GM12875 (cell line): ENCODE results near the gene ZHX3.

Experiments used
- H3K4me3 ChIP-seq: one replicate; pipeline ENCODE4 v1.5.1; 2011; ENCODE audit warnings: low read depth, low read length, control low read depth
- CTCF ChIP-seq: IDR thresholded peaks from 2 replicates; pipeline ENCODE4 v1.5.1; 2011; ENCODE audit warnings: low read depth, mild to moderate bottlenecking, control low read depth, inconsistent platforms, low read length, moderate library complexity, borderline replicate concordance; ENCODE audit not compliant: insufficient read depth

Gene ZHX3

GRCh38 chr20:41172296-41173140 lies 145.0 kb downstream of the ZHX3 start:
- no peak for TF ChIP-seq CTCF
- H3K4me3 ChIP-seq = no peak overlapping the region

DNA sequence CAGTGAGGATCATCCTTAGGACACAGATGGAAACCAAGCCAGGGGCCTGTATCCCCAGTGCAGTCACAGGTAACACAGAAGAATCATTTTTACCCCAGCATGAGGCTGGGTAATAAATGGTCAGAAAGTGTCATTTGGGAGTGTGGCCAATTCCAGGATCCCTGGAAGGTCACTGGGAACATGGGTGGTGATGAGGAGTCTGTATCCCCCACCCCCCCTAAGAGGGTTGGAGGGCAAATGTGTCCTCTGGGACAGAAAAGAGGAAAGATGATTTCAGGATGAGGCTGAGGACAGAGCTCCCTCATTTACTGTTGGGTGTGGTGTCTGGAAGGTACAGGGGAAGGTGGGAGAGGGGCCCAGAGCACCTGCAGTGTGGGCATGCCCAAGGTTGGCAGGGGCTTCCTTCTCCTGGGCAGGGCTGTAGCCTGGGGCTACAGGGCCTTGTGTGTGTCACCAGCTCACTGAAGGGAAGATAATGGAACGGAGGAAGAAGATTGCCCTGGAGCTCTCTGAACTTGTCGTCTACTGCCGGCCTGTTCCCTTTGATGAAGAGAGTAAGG lies 145.7 kb downstream of the ZHX3 start:
- TF ChIP-seq CTCF = no peak
- no peak overlapping the region for H3K4me3 ChIP-seq

GRCh38 chr20:41170386-41171105 lies 147.0 kb downstream of the ZHX3 start:
- no peak overlapping the region for H3K4me3 ChIP-seq
- no peak for TF ChIP-seq CTCF

DNA sequence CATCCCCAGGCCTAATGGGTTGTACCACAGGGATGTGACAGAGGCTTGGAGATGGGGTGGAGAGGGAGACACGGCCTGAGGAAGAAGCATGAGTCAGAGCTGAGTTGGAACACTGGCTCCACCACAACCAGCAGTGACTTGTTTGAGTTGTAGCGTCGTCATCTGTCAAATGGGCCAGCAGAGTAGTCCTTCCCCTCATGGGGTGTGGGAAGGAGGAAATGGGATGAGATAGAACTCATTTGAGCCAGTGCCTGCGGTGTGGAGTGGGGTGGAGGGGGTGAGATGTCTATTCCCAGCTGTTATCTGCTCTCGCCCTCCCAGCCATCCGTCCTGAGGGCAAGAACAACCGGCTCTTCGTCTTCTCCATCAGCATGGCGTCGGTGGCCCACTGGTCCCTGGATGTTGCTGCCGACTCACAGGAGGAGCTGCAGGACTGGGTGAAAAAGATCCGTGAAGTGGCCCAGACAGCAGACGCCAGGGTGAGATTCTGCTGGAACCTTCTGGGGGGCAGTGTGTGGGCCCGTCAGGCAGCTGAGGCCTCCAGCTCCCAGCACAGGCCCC lies 147.7 kb downstream of the ZHX3 start:
- TF ChIP-seq CTCF = no peak
- H3K4me3 ChIP-seq = no peak overlapping the region

- TF ChIP-seq CTCF = no peak
- no peak overlapping the region for H3K4me3 ChIP-seq
Observed at GRCh38 chr20:41169162-41169690, 148.3 kb downstream of the ZHX3 start.

DNA sequence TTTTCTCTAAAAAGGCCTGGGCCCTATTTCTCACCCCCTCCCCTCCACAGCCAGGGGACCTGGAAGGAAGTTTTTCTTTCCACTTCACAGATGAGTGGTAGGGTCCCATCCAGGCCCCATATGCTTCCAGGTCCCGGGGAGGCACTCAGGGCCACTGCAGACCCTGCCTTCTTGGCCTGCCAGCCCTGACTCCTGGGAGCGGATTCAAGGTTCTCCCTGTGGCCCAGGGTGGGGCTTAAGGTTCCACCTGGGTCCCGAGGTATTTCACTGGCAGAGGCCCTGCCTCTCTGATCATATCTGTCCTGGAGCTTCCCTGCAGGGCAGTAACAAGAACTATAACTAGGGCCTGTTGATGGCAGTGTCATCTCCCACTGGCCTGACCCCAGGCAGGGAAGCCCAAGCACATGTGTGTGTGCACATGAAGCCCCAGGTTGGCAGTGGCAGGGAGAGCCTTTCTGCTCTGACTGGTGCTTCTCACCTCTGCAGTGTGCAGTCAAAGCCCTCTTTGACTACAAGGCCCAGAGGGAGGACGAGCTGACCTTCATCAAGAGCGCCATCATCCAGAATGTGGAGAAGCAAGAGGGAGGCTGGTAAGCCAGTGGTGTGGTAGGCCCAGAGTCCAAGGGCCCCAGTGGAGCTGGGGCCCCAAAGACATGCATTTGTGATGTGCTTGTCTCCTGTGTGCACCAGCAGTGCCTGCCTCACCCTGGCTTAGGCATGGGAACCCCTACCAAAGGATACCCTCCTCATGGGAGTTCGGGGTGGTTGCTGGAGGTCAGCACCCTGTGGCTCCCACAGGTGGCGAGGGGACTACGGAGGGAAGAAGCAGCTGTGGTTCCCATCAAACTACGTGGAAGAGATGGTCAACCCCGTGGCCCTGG lies 149.0 kb downstream of the ZHX3 start:
- no peak for TF ChIP-seq CTCF
- H3K4me3 ChIP-seq = no peak overlapping the region
